Measurements from ENCODE around the gene HDGFL1.

The HDGFL1 gene

DNA sequence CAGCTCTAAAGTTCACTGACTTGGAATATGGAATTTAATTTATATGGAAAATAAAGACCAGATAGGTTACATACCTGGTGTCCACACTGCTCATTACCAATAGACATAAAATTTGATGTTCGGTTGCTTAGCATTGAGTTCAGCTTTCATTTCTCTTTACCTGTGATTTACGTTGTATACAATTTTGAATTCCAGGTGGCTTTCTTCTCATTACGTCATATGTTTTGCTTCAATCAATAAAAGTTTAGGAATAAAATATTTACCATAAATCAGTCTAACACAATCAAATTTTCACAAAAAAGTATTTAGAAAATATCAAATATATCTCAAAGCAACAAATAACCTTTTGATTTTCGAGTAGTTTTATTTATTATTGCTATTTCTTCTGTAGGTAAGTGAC, 40.8 kb downstream of the HDGFL1 start:
- Histone ChIP-seq H3K27me3 (replicated peaks) (no peaks in the 10 kb centered on the region), H3K27ac (no peak overlapping the region), H3K36me3 (replicated peaks) (no peaks in the 10 kb centered on the region), H3K4me3 (ENCODE audit: low read depth, low read length) (no peak overlapping the region)
- no peak for DNase-seq
- in situ Hi-C loops (cut with HindIII; ENCODE audit: low pct_ligation_motif_present, low sequenced_read_pairs): no loop called here
- no peak for TF ChIP-seq CTCF (IDR thresholded peaks at IDR 0.05; ENCODE audit: low read depth, low read length, missing control alignments)

DNA sequence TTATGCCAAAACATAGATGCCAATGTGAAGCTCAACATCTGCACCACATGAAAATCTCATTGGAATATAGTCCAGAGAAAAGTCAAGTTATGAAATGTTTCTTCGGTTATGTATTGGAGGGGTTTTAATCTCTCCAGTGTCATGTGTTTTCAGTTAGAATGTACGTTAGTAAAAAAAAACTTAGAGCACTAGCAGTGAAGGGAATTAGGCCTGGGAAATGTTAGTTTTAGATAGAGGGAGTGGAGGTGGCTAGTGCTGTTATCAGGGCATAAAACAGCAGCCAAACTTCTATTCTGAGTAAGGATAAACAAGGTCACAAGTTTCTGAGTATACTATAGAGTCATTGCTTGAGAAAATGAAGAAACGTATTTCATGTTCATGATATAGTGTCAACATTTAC, 42.9 kb downstream of the HDGFL1 start:
- no peaks in the 10 kb centered on the region for H3K27me3 ChIP-seq (replicated peaks)
- H3K4me3 ChIP-seq (ENCODE audit: low read depth, low read length): no peak overlapping the region
- no peak for TF ChIP-seq CTCF (IDR thresholded peaks at IDR 0.05; ENCODE audit: low read depth, low read length, missing control alignments)
- H3K36me3 ChIP-seq (replicated peaks): no peaks in the 10 kb centered on the region
- DNase-seq: no peak
- in situ Hi-C loops (cut with HindIII; ENCODE audit: low pct_ligation_motif_present, low sequenced_read_pairs): no loop called here
- no peak overlapping the region for H3K27ac ChIP-seq

DNA sequence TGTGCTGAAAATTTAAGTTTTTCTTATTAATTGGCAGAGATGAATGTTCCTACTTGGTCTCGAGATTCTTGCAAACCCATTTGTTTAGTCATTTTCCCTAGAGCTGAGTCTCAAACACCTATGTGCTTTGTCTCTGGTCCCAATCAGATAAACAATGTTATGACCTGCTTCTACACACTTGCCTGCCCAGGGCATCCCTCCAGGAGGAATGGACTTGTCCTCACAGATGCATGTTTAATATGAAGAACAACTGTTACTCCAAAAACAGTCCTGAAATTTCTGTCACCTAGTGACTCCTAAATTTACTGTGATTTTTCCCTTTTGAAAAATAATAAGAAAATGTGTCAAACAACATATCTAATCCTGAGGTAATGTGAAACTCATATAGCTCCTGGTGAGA, 43.7 kb downstream of the HDGFL1 start:
- peak overlapping the region; percentile 42 for H3K27ac ChIP-seq
- DNase-seq: no peak
- no peak overlapping the region for H3K4me3 ChIP-seq (ENCODE audit: low read depth, low read length)
- H3K36me3 ChIP-seq (replicated peaks): no peaks in the 10 kb centered on the region
- in situ Hi-C loops (cut with HindIII; ENCODE audit: low pct_ligation_motif_present, low sequenced_read_pairs): no loop called here
- no peak for TF ChIP-seq CTCF (IDR thresholded peaks at IDR 0.05; ENCODE audit: low read depth, low read length, missing control alignments)
- H3K27me3 ChIP-seq (replicated peaks): no peaks in the 10 kb centered on the region

DNA sequence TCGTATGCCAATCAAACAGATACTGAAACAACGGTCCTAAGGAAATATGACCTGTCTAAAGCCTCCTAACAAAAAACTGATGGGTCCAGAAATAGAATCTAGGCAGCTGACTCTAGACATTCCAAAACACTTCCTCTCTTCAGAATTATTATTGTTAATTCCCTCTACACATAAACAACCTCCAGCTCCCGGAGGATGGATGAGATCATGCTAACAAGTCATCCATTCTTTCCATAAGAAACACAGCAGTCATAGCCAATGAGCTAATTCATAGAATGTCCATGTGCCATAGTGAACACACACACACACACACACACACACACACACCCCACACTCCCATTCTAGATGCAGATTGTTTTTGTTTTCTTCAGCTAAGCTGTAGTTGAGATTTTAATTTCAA, 44.3 kb downstream of the HDGFL1 start:
- Histone ChIP-seq H3K27ac (peak overlapping the region; percentile 42), H3K27me3 (replicated peaks) (no peaks in the 10 kb centered on the region), H3K4me3 (ENCODE audit: low read depth, low read length) (no peak overlapping the region), H3K36me3 (replicated peaks) (no peaks in the 10 kb centered on the region)
- in situ Hi-C loops (cut with HindIII; ENCODE audit: low pct_ligation_motif_present, low sequenced_read_pairs): no loop called here
- DNase-seq: peak; percentile 85
- no peak for TF ChIP-seq CTCF (IDR thresholded peaks at IDR 0.05; ENCODE audit: low read depth, low read length, missing control alignments)

DNA sequence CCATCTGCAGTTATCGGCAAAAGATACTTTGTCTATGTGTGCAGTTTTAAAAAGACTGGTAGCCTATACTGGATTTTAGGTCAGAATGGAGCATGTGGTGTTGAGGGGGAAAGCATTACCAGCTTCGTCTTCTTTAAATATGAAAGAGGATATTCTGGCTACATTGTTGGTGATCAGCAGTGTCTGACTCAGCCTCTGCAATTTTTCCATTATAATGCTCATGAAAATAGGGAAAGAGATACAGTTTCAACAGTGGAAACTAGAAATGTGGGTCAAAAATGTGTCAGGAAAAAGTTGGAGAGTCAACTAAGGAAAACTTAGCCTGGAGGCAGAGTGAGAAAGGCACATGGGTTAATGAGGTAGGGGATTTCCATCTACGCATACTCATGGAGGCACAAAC, 45.2 kb downstream of the HDGFL1 start:
- no peak overlapping the region for H3K4me3 ChIP-seq (ENCODE audit: low read depth, low read length)
- H3K27me3 ChIP-seq (replicated peaks): no peaks in the 10 kb centered on the region
- in situ Hi-C loops (cut with HindIII; ENCODE audit: low pct_ligation_motif_present, low sequenced_read_pairs): no loop called here
- no peaks in the 10 kb centered on the region for H3K36me3 ChIP-seq (replicated peaks)
- TF ChIP-seq CTCF (IDR thresholded peaks at IDR 0.05; ENCODE audit: low read depth, low read length, missing control alignments): no peak
- H3K27ac ChIP-seq: no peak overlapping the region
- DNase-seq: no peak

DNA sequence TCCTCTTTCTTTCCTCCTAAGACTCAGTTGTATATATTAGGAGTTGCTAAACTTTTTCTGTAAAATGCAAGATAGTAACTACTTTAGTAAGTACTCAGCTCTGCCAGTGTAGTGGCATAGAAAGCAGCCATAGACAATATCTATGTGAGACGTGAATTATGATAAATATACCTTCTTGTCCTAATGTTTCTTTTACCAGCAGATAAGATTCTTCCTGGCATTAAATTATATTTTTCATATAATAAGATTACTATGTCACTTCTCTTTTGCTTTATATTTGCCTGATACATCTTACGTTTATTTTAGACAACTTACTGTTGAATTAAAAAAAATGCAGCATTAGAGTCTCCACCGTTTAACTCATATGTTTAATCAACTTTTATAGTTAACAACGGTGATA, 51.7 kb downstream of the HDGFL1 start:
- Histone ChIP-seq H3K36me3 (replicated peaks) (no peaks in the 10 kb centered on the region), H3K27me3 (replicated peaks) (no peaks in the 10 kb centered on the region), H3K27ac (no peak overlapping the region), H3K4me3 (ENCODE audit: low read depth, low read length) (no peak overlapping the region)
- TF ChIP-seq CTCF (IDR thresholded peaks at IDR 0.05; ENCODE audit: low read depth, low read length, missing control alignments): no peak
- in situ Hi-C loops (cut with HindIII; ENCODE audit: low pct_ligation_motif_present, low sequenced_read_pairs): no loop called here
- DNase-seq: no peak
